ENCODE data around the gene TCIRG1. TPM values are rescaled to one million over a fixed set of nuclear protein-coding genes. Genes with fewer than 3 reads are reported as not detected.

The TCIRG1 gene
- total and polyA plus RNA-seq, 2 of the 13 experiments (the other 11 are each of a cell fraction or from before 2014, with no cell fraction given): 48.0 to 69.6 TPM

- TF ChIP-seq ZBTB46 (CRISPR knock-in tag; IDR thresholded peaks at IDR 0.05; ENCODE audit: borderline replicate concordance) (0 out of 2 replicates have a peak, but pooled peaks have one; percentile 76), KLF6 (CRISPR knock-in tag; IDR thresholded peaks at IDR 0.05) (peak; percentile 51; the same call in 1 of the 2 replicates), MLX (CRISPR knock-in tag; IDR thresholded peaks at IDR 0.05) (peak; percentile 88), SIN3A (IDR thresholded peaks at IDR 0.05; ENCODE audit: borderline replicate concordance, low read depth, low read length) (peak; percentile 89), CEBPB (IDR thresholded peaks at IDR 0.05; ENCODE audit: borderline replicate concordance, low read depth, low read length) (no peak), ZNF670 (CRISPR knock-in tag; IDR thresholded peaks at IDR 0.05; ENCODE audit: borderline replicate concordance) (peak; percentile 95), AKAP8 (CRISPR knock-in tag; IDR thresholded peaks at IDR 0.05) (peak; percentile 97), ERF (CRISPR knock-in tag; IDR thresholded peaks at IDR 0.05) (peak; percentile 43), ZNF274 (CRISPR knock-in tag; IDR thresholded peaks at IDR 0.05) (peak; percentile 55; the same call in 1 of the 2 replicates), E2F5 (CRISPR knock-in tag; conservative IDR thresholded peaks at IDR 0.05) (no peak), FOXK2 (IDR thresholded peaks at IDR 0.05) (no peak), KMT2A (CRISPR knock-in tag; IDR thresholded peaks at IDR 0.05) (no peak; the same call in 1 of the 2 replicates), ZNF292 (CRISPR knock-in tag; IDR thresholded peaks at IDR 0.05; ENCODE audit: borderline replicate concordance, low read depth) (peak; percentile 99), SP2 (CRISPR knock-in tag; IDR thresholded peaks at IDR 0.05) (no peak; the same call in 1 of the 2 replicates), ZNF362 (CRISPR knock-in tag; IDR thresholded peaks at IDR 0.05; ENCODE audit: borderline replicate concordance) (peak; percentile 64; the same call in 1 of the 2 replicates), ZNF530 (CRISPR knock-in tag; IDR thresholded peaks at IDR 0.05; ENCODE audit: low read depth) (no peak; the same call in 1 of the 2 replicates), KAT2B (IDR thresholded peaks at IDR 0.05; ENCODE audit: borderline replicate concordance, low read depth, low read length) (no peak), HDAC6 (IDR thresholded peaks at IDR 0.05; ENCODE audit: low read depth, low read length) (no peak), ZNF296 (CRISPR knock-in tag; conservative IDR thresholded peaks at IDR 0.05) (peak; percentile 74), GABPA (IDR thresholded peaks at IDR 0.05; ENCODE audit: low read depth, low read length) (no peak), GABPA (CRISPR knock-in tag; IDR thresholded peaks at IDR 0.05; ENCODE audit: low read depth) (peak; percentile 68), AKNA (CRISPR knock-in tag; IDR thresholded peaks at IDR 0.05; ENCODE audit: borderline replicate concordance) (no peak)
Measured at GRCh38 chr11:68038226-68038717, 553 bp upstream of the TCIRG1 start (continued).

Measured in HepG2 (cell line).